Non-pigmented ciliary epithelial cell (primary cell): ENCODE data around the gene PER2.
"Not testable (repeated sequence)": the region's sequence is repeated elsewhere in the genome, so short reads cannot be mapped to it uniquely, and the experiment has no call there.

ENCODE experiments used
- DNase-seq: peaks from one replicate; pipeline ENCODE4 v3.0.0-alpha.2; 2010; ENCODE audit warnings: low read depth

PER2 gene

GRCh38 chr2:238287737-238288649 is at the start of gene PER2:
Gene PER2, minus strand, starts transcription at chr2:238288610. Its CDS starts 10,674 bp downstream, at chr2:238277936.
- DNase-seq, result peak; percentile 54

- no peak for DNase-seq
Measured at GRCh38 chr2:238337846-238338245, 49.4 kb upstream of the PER2 start.

GRCh38 chr2:238336793-238337444 is 48.5 kb upstream of the PER2 start:
- DNase-seq, result no peak

GRCh38 chr2:238336151-238336550 is 47.7 kb upstream of the PER2 start:
- DNase-seq, result no peak

GRCh38 chr2:238335591-238335990 is 47.2 kb upstream of the PER2 start:
- DNase-seq, result not testable (repeated sequence)

GRCh38 chr2:238334885-238335284 is 46.5 kb upstream of the PER2 start:
- DNase-seq, result no peak

- no peak for DNase-seq
Measured at GRCh38 chr2:238331916-238332315, 43.5 kb upstream of the PER2 start.

- no peak for DNase-seq
Measured at GRCh38 chr2:238330391-238330790, 42.0 kb upstream of the PER2 start.

GRCh38 chr2:238327751-238328150 is 39.3 kb upstream of the PER2 start:
- no peak for DNase-seq

GRCh38 chr2:238326801-238327365 is 38.5 kb upstream of the PER2 start:
- no peak for DNase-seq

GRCh38 chr2:238325694-238326093 is 37.3 kb upstream of the PER2 start:
- DNase-seq, result no peak

GRCh38 chr2:238324248-238324647 is 35.8 kb upstream of the PER2 start:
- not testable (repeated sequence) for DNase-seq

- DNase-seq, result no peak
Measured at GRCh38 chr2:238322001-238322411, 33.6 kb upstream of the PER2 start.

GRCh38 chr2:238321467-238321866 is 33.1 kb upstream of the PER2 start:
- no peak for DNase-seq

GRCh38 chr2:238320648-238321281 is 32.4 kb upstream of the PER2 start:
- no peak for DNase-seq

- peak; percentile 46 for DNase-seq
Measured at GRCh38 chr2:238320246-238320647, 31.8 kb upstream of the PER2 start, which contains the start of gene TRAF3IP1. Gene TRAF3IP1, plus strand, starts transcription at chr2:238320518. Its CDS starts 145 bp downstream, at chr2:238320663.

GRCh38 chr2:238315031-238315595 is 26.7 kb upstream of the PER2 start:
- DNase-seq, result no peak

- DNase-seq, result no peak
Measured at GRCh38 chr2:238314576-238314975, 26.2 kb upstream of the PER2 start.

- DNase-seq, result no peak
Measured at GRCh38 chr2:238313991-238314350, 25.6 kb upstream of the PER2 start.

- DNase-seq, result no peak
Measured at GRCh38 chr2:238313289-238313990, 25.0 kb upstream of the PER2 start.

- not testable (repeated sequence) for DNase-seq
Measured at GRCh38 chr2:238310721-238311120, 22.3 kb upstream of the PER2 start.
